Stimulated activated memory B cell treated with anti-CD40 and anti-IgM and Interleukin-4, amounts not matched to agents 10 μg/mL and 1 μg/mL and 100 μg/mL, for 72 hours (primary cell): ENCODE measurements around the gene TMEM117.

Experiments
- ATAC-seq: fragments of 150-1000 bp; cut with Tn5 transposase; 2 replicates; pipeline ENCODE4 v1.10.0; 2021
- H3K27ac Mint-ChIP-seq: one replicate; pipeline ENCODE4 v1.8.0; 2022; ENCODE audit warnings: mild to moderate bottlenecking, mixed read lengths
- H3K27me3 Mint-ChIP-seq: one replicate; pipeline ENCODE4 v1.8.0; 2022; ENCODE audit warnings: mixed read lengths
- H3K36me3 Mint-ChIP-seq: one replicate; pipeline ENCODE4 v1.8.0; 2022; ENCODE audit warnings: mixed read lengths
- H3K4me1 Mint-ChIP-seq: one replicate; pipeline ENCODE4 v1.8.0; 2022; ENCODE audit warnings: mixed read lengths
- H3K4me3 Mint-ChIP-seq: one replicate; pipeline ENCODE4 v1.8.0; 2022; ENCODE audit warnings: mild to moderate bottlenecking, moderate library complexity, mixed read lengths
- H3K9me3 Mint-ChIP-seq: one replicate; pipeline ENCODE4 v1.8.0; 2022; ENCODE audit warnings: mixed read lengths

Gene TMEM117

GRCh38 chr12:43942379-43942778 lies 106.5 kb downstream of the TMEM117 start:
- no peak overlapping the region for H3K27ac Mint-ChIP-seq
- no peaks in the 10 kb centered on the region for H3K4me1 Mint-ChIP-seq
- H3K36me3 Mint-ChIP-seq, result peaks cover 22% of the 10 kb centered on the region
- no peak overlapping the region for H3K4me3 Mint-ChIP-seq
- H3K27me3 Mint-ChIP-seq, result no peaks in the 10 kb centered on the region
- H3K9me3 Mint-ChIP-seq, result no peaks in the 10 kb centered on the region
- no peak for ATAC-seq

GRCh38 chr12:43945983-43946382 lies 110.1 kb downstream of the TMEM117 start:
- H3K4me3 Mint-ChIP-seq, result no peak overlapping the region
- H3K36me3 Mint-ChIP-seq, result peaks cover 27% of the 10 kb centered on the region
- no peaks in the 10 kb centered on the region for H3K27me3 Mint-ChIP-seq
- no peak overlapping the region for H3K27ac Mint-ChIP-seq
- no peaks in the 10 kb centered on the region for H3K9me3 Mint-ChIP-seq
- no peaks in the 10 kb centered on the region for H3K4me1 Mint-ChIP-seq
- ATAC-seq, result no peak

GRCh38 chr12:43951286-43951685 lies 115.4 kb downstream of the TMEM117 start:
- H3K9me3 Mint-ChIP-seq, result no peaks in the 10 kb centered on the region
- peaks cover 23% of the 10 kb centered on the region for H3K36me3 Mint-ChIP-seq
- no peak for ATAC-seq
- no peaks in the 10 kb centered on the region for H3K4me1 Mint-ChIP-seq
- H3K27me3 Mint-ChIP-seq, result no peaks in the 10 kb centered on the region
- no peak overlapping the region for H3K4me3 Mint-ChIP-seq
- H3K27ac Mint-ChIP-seq, result no peak overlapping the region

GRCh38 chr12:43957732-43958372 lies 122.0 kb downstream of the TMEM117 start:
- Mint-ChIP-seq H3K27me3 (no peaks in the 10 kb centered on the region), H3K9me3 (no peaks in the 10 kb centered on the region), H3K27ac (no peak overlapping the region), H3K4me3 (no peak overlapping the region), H3K4me1 (no peaks in the 10 kb centered on the region), H3K36me3 (no peaks in the 10 kb centered on the region)
- ATAC-seq, result no peak

GRCh38 chr12:43964033-43964432 lies 128.2 kb downstream of the TMEM117 start:
- no peak overlapping the region for H3K4me3 Mint-ChIP-seq
- H3K4me1 Mint-ChIP-seq, result no peaks in the 10 kb centered on the region
- H3K36me3 Mint-ChIP-seq, result no peaks in the 10 kb centered on the region
- H3K27ac Mint-ChIP-seq, result no peak overlapping the region
- peaks cover 4% of the 10 kb centered on the region for H3K9me3 Mint-ChIP-seq
- no peak for ATAC-seq
- H3K27me3 Mint-ChIP-seq, result no peaks in the 10 kb centered on the region

GRCh38 chr12:43964961-43965360 lies 129.1 kb downstream of the TMEM117 start:
- Mint-ChIP-seq H3K27ac (no peak overlapping the region), H3K27me3 (no peaks in the 10 kb centered on the region), H3K4me3 (no peak overlapping the region), H3K9me3 (peaks cover 7% of the 10 kb centered on the region), H3K4me1 (no peaks in the 10 kb centered on the region), H3K36me3 (peaks cover 6% of the 10 kb centered on the region)
- no peak for ATAC-seq

GRCh38 chr12:43965899-43966298 lies 130.0 kb downstream of the TMEM117 start:
- no peak overlapping the region for H3K4me3 Mint-ChIP-seq
- peaks cover 11% of the 10 kb centered on the region for H3K36me3 Mint-ChIP-seq
- no peak for ATAC-seq
- peaks cover 7% of the 10 kb centered on the region for H3K9me3 Mint-ChIP-seq
- H3K27me3 Mint-ChIP-seq, result no peaks in the 10 kb centered on the region
- H3K27ac Mint-ChIP-seq, result no peak overlapping the region
- H3K4me1 Mint-ChIP-seq, result no peaks in the 10 kb centered on the region

- no peak overlapping the region for H3K27ac Mint-ChIP-seq
- no peak for ATAC-seq
- no peak overlapping the region for H3K4me3 Mint-ChIP-seq
- no peaks in the 10 kb centered on the region for H3K4me1 Mint-ChIP-seq
- H3K27me3 Mint-ChIP-seq, result no peaks in the 10 kb centered on the region
- peaks cover 25% of the 10 kb centered on the region for H3K36me3 Mint-ChIP-seq
- H3K9me3 Mint-ChIP-seq, result peaks cover 7% of the 10 kb centered on the region
Measured at GRCh38 chr12:43968736-43969135, 132.9 kb downstream of the TMEM117 start.

- peaks cover 25% of the 10 kb centered on the region for H3K36me3 Mint-ChIP-seq
- H3K4me3 Mint-ChIP-seq, result no peak overlapping the region
- H3K9me3 Mint-ChIP-seq, result peaks cover 5% of the 10 kb centered on the region
- H3K27me3 Mint-ChIP-seq, result no peaks in the 10 kb centered on the region
- ATAC-seq, result no peak
- no peaks in the 10 kb centered on the region for H3K4me1 Mint-ChIP-seq
- no peak overlapping the region for H3K27ac Mint-ChIP-seq
Measured at GRCh38 chr12:43969882-43970281, 134.0 kb downstream of the TMEM117 start.

GRCh38 chr12:43973385-43973784 lies 137.5 kb downstream of the TMEM117 start:
- no peak overlapping the region for H3K27ac Mint-ChIP-seq
- peaks cover 54% of the 10 kb centered on the region for H3K36me3 Mint-ChIP-seq
- no peak for ATAC-seq
- H3K27me3 Mint-ChIP-seq, result no peaks in the 10 kb centered on the region
- peaks cover 17% of the 10 kb centered on the region for H3K9me3 Mint-ChIP-seq
- H3K4me1 Mint-ChIP-seq, result no peaks in the 10 kb centered on the region
- H3K4me3 Mint-ChIP-seq, result no peak overlapping the region

- Mint-ChIP-seq H3K4me3 (no peak overlapping the region), H3K36me3 (peaks cover 54% of the 10 kb centered on the region), H3K9me3 (peaks cover 17% of the 10 kb centered on the region), H3K27ac (no peak overlapping the region), H3K4me1 (no peaks in the 10 kb centered on the region), H3K27me3 (no peaks in the 10 kb centered on the region)
- ATAC-seq, result no peak
Measured at GRCh38 chr12:43973993-43974392, 138.1 kb downstream of the TMEM117 start.

GRCh38 chr12:43976027-43976426 lies 140.1 kb downstream of the TMEM117 start:
- peaks cover 19% of the 10 kb centered on the region for H3K9me3 Mint-ChIP-seq
- H3K36me3 Mint-ChIP-seq, result peaks cover 52% of the 10 kb centered on the region
- ATAC-seq, result no peak
- no peaks in the 10 kb centered on the region for H3K27me3 Mint-ChIP-seq
- H3K4me1 Mint-ChIP-seq, result no peaks in the 10 kb centered on the region
- no peak overlapping the region for H3K4me3 Mint-ChIP-seq
- H3K27ac Mint-ChIP-seq, result no peak overlapping the region

- Mint-ChIP-seq H3K36me3 (peaks cover 44% of the 10 kb centered on the region), H3K27ac (no peak overlapping the region), H3K27me3 (no peaks in the 10 kb centered on the region), H3K9me3 (peaks cover 19% of the 10 kb centered on the region), H3K4me3 (no peak overlapping the region), H3K4me1 (no peaks in the 10 kb centered on the region)
- ATAC-seq, result no peak
Measured at GRCh38 chr12:43978556-43978955, 142.7 kb downstream of the TMEM117 start.

- H3K36me3 Mint-ChIP-seq, result peaks cover 44% of the 10 kb centered on the region
- no peak overlapping the region for H3K4me3 Mint-ChIP-seq
Measured at GRCh38 chr12:43979450-43979849, 143.6 kb downstream of the TMEM117 start.

GRCh38 chr12:43980627-43981191 lies 144.8 kb downstream of the TMEM117 start:
- Mint-ChIP-seq H3K27me3 (no peaks in the 10 kb centered on the region), H3K4me3 (no peak overlapping the region), H3K4me1 (no peaks in the 10 kb centered on the region), H3K9me3 (peaks cover 19% of the 10 kb centered on the region), H3K27ac (no peak overlapping the region), H3K36me3 (peaks cover 43% of the 10 kb centered on the region)
- no peak for ATAC-seq

More at GRCh38 chr12:43979450-43979849, 143.6 kb downstream of the TMEM117 start:
- Mint-ChIP-seq H3K4me1 (no peaks in the 10 kb centered on the region), H3K9me3 (peaks cover 19% of the 10 kb centered on the region), H3K27me3 (no peaks in the 10 kb centered on the region), H3K27ac (no peak overlapping the region)
- no peak for ATAC-seq

- no peak for ATAC-seq
- H3K4me1 Mint-ChIP-seq, result no peaks in the 10 kb centered on the region
- no peaks in the 10 kb centered on the region for H3K27me3 Mint-ChIP-seq
- H3K27ac Mint-ChIP-seq, result no peak overlapping the region
- H3K9me3 Mint-ChIP-seq, result peaks cover 14% of the 10 kb centered on the region
- no peak overlapping the region for H3K4me3 Mint-ChIP-seq
- peaks cover 32% of the 10 kb centered on the region for H3K36me3 Mint-ChIP-seq
Measured at GRCh38 chr12:43981726-43982125, 145.8 kb downstream of the TMEM117 start.
